ENCODE data around the gene CCDC179.

The CCDC179 gene

DNA sequence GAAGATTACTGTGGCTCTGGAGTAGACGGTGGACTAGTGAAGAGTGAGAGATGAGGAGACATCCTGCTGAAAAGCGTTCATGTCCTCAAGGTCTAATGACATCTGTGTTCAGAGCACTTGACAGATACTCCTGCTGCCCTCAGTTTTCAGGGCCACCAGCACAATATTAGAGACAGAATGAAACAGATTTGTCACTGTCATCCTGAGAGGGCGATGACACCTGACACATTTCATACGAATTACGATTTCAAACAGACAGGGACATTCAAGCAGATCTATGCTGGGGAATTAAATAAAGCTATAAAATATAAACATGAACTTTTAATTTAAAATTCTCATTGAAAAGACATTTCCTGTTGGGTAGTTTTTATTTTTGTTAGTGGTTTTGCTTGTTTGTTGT, 59.8 kb downstream of the CCDC179 start (continued):
- no peak for TF ChIP-seq ARNTL (CRISPR knock-in tag; IDR thresholded peaks at IDR 0.05; ENCODE audit: borderline replicate concordance, low read depth)
- TF ChIP-seq ZFP3 (CRISPR knock-in tag; IDR thresholded peaks at IDR 0.05), result no peak
- no peak for TF ChIP-seq BACH2 (CRISPR knock-in tag; IDR thresholded peaks at IDR 0.05; ENCODE audit: borderline replicate concordance)
- TF ChIP-seq TCF4 (CRISPR knock-in tag; IDR thresholded peaks at IDR 0.05; ENCODE audit: borderline replicate concordance), result no peak
- no peak for TF ChIP-seq OSR1 (CRISPR knock-in tag; IDR thresholded peaks at IDR 0.05)
- no peak for TF ChIP-seq RARB (CRISPR knock-in tag; IDR thresholded peaks at IDR 0.05)
- TF ChIP-seq, protein P1, sequence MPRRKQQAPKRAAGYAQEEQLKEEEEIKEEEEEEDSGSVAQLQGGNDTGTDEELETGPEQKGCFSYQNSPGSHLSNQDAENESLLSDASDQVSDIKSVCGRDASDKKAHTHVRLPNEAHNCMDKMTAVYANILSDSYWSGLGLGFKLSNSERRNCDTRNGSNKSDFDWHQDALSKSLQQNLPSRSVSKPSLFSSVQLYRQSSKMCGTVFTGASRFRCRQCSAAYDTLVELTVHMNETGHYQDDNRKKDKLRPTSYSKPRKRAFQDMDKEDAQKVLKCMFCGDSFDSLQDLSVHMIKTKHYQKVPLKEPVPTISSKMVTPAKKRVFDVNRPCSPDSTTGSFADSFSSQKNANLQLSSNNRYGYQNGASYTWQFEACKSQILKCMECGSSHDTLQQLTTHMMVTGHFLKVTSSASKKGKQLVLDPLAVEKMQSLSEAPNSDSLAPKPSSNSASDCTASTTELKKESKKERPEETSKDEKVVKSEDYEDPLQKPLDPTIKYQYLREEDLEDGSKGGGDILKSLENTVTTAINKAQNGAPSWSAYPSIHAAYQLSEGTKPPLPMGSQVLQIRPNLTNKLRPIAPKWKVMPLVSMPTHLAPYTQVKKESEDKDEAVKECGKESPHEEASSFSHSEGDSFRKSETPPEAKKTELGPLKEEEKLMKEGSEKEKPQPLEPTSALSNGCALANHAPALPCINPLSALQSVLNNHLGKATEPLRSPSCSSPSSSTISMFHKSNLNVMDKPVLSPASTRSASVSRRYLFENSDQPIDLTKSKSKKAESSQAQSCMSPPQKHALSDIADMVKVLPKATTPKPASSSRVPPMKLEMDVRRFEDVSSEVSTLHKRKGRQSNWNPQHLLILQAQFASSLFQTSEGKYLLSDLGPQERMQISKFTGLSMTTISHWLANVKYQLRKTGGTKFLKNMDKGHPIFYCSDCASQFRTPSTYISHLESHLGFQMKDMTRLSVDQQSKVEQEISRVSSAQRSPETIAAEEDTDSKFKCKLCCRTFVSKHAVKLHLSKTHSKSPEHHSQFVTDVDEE (CRISPR knock-in tag; IDR thresholded peaks at IDR 0.05), result no peak
- TF ChIP-seq, protein P2, sequence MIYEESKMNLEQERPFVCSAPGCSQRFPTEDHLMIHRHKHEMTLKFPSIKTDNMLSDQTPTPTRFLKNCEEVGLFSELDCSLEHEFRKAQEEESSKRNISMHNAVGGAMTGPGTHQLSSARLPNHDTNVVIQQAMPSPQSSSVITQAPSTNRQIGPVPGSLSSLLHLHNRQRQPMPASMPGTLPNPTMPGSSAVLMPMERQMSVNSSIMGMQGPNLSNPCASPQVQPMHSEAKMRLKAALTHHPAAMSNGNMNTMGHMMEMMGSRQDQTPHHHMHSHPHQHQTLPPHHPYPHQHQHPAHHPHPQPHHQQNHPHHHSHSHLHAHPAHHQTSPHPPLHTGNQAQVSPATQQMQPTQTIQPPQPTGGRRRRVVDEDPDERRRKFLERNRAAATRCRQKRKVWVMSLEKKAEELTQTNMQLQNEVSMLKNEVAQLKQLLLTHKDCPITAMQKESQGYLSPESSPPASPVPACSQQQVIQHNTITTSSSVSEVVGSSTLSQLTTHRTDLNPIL (CRISPR knock-in tag; IDR thresholded peaks at IDR 0.05; ENCODE audit: low read depth), result no peak
- TF ChIP-seq SNAI2 (CRISPR knock-in tag; IDR thresholded peaks at IDR 0.05), result no peak

DNA sequence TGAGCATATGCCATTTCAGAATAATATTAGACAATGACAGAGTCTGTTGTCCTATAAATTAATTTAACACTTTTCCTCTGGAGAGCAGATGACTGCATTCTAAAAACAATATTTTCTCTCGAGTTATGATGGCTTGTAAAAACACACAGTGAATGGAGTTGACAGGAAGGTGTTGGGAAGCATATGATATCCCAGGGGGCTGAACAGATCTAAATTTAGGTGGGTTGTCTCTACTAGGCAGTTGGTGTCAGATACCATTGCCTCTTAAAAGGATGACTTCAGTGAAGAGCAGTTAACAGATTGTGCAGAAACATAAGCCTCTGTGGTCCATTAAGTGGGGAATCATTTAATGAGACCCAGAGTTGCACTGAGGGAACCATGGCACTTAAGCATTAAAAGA, 61.4 kb downstream of the CCDC179 start:
- TF ChIP-seq GLIS3 (CRISPR knock-in tag; IDR thresholded peaks at IDR 0.05) (no peak), RARB (CRISPR knock-in tag; IDR thresholded peaks at IDR 0.05) (no peak), ESRRG (CRISPR knock-in tag; IDR thresholded peaks at IDR 0.05) (no peak), ZFP3 (CRISPR knock-in tag; IDR thresholded peaks at IDR 0.05) (no peak)
- TF ChIP-seq, protein P3, sequence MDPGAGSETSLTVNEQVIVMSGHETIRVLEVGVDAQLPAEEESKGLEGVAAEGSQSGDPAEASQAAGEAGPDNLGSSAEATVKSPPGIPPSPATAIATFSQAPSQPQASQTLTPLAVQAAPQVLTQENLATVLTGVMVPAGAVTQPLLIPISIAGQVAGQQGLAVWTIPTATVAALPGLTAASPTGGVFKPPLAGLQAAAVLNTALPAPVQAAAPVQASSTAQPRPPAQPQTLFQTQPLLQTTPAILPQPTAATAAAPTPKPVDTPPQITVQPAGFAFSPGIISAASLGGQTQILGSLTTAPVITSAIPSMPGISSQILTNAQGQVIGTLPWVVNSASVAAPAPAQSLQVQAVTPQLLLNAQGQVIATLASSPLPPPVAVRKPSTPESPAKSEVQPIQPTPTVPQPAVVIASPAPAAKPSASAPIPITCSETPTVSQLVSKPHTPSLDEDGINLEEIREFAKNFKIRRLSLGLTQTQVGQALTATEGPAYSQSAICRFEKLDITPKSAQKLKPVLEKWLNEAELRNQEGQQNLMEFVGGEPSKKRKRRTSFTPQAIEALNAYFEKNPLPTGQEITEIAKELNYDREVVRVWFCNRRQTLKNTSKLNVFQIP (CRISPR knock-in tag; IDR thresholded peaks at IDR 0.05; ENCODE audit: borderline replicate concordance, low read depth), result no peak
- TF ChIP-seq, protein P4, sequence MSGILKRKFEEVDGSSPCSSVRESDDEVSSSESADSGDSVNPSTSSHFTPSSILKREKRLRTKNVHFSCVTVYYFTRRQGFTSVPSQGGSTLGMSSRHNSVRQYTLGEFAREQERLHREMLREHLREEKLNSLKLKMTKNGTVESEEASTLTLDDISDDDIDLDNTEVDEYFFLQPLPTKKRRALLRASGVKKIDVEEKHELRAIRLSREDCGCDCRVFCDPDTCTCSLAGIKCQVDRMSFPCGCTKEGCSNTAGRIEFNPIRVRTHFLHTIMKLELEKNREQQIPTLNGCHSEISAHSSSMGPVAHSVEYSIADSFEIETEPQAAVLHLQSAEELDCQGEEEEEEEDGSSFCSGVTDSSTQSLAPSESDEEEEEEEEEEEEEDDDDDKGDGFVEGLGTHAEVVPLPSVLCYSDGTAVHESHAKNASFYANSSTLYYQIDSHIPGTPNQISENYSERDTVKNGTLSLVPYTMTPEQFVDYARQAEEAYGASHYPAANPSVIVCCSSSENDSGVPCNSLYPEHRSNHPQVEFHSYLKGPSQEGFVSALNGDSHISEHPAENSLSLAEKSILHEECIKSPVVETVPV (CRISPR knock-in tag; IDR thresholded peaks at IDR 0.05), result no peak
- TF ChIP-seq, protein P2 (CRISPR knock-in tag; IDR thresholded peaks at IDR 0.05; ENCODE audit: low read depth), result no peak
- TF ChIP-seq, protein P1 (CRISPR knock-in tag; IDR thresholded peaks at IDR 0.05), result no peak
- no peak for ATAC-seq

DNA sequence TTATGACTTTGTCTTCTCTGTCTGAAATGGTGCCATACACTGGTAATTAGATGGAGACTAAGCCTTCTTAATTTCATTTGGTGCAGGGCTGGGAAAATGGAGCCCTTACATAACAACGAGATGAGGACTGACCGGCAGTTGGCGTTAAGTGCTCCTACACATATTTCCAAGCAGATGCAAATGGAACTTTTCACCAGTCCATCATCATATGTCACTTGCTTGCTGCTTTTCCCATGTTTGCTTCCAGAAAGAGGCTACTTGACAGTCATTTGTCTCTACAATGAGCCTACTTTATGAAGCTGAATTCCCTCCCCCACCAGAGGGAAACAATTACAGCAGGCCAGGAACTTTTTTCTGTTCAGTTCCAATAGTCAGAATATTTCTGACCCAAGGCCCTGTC, 63.2 kb downstream of the CCDC179 start:
- ATAC-seq, result no peak
- no peak for TF ChIP-seq ZFP3 (CRISPR knock-in tag; IDR thresholded peaks at IDR 0.05)
- TF ChIP-seq, protein P1 (CRISPR knock-in tag; IDR thresholded peaks at IDR 0.05), result no peak
- TF ChIP-seq, protein P3 (CRISPR knock-in tag; IDR thresholded peaks at IDR 0.05; ENCODE audit: borderline replicate concordance, low read depth), result no peak
- TF ChIP-seq OSR1 (CRISPR knock-in tag; IDR thresholded peaks at IDR 0.05), result no peak
- TF ChIP-seq TCF4 (CRISPR knock-in tag; IDR thresholded peaks at IDR 0.05; ENCODE audit: borderline replicate concordance), result no peak
- TF ChIP-seq GLIS3 (CRISPR knock-in tag; IDR thresholded peaks at IDR 0.05), result no peak

All from SK-N-SH treated with all-trans-retinoic acid at 6 μM for 48 hours (cell line).